GM21367 (cell line): ENCODE data around the gene TXNRD1.
"Not testable (repeated sequence)": the region's sequence is repeated elsewhere in the genome, so short reads cannot be mapped to it uniquely, and the experiment has no call there.

Experiments used
- ATAC-seq: cut with Tn5 transposase; IDR thresholded peaks from one replicate; pipeline ENCODE4 v1.9.1; 2021; ENCODE audit not compliant: unreplicated experiment

The TXNRD1 gene

DNA sequence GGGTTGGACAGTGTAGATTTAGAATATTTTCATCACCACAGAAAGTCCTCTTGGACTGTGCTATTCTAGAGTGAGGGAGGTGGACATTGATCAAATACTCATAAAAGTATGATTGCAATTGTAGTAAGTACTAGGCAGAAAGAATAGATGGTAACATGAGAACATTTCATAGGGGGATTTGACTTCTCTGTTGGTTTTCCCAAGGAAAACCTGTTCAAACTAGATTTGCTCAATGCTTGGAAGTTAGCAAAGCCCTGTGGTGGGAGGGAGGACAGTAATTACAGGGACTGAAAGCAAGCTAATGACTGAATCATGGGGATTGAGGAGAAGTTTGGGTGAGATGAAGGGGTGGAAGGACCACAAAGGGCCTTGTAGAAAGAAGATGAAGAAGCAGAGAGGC is 63.6 kb downstream of the TXNRD1 start:
- no peak for ATAC-seq

GRCh38 chr12:104280111-104280510 is 64.5 kb downstream of the TXNRD1 start:
- ATAC-seq, result no peak

- ATAC-seq, result no peak
Observed at GRCh38 chr12:104280717-104281458, 65.3 kb downstream of the TXNRD1 start.

GRCh38 chr12:104281636-104282035 is 66.1 kb downstream of the TXNRD1 start:
- no peak for ATAC-seq

- ATAC-seq, result no peak
Observed at GRCh38 chr12:104282109-104282508, 66.5 kb downstream of the TXNRD1 start.

GRCh38 chr12:104285740-104286515 is 70.3 kb downstream of the TXNRD1 start:
- ATAC-seq, result no peak

GRCh38 chr12:104286516-104287482 is 71.2 kb downstream of the TXNRD1 start:
- ATAC-seq, result peak; percentile 90

- ATAC-seq, result peak; percentile 52
Observed at GRCh38 chr12:104288635-104289274, 73.2 kb downstream of the TXNRD1 start.

DNA sequence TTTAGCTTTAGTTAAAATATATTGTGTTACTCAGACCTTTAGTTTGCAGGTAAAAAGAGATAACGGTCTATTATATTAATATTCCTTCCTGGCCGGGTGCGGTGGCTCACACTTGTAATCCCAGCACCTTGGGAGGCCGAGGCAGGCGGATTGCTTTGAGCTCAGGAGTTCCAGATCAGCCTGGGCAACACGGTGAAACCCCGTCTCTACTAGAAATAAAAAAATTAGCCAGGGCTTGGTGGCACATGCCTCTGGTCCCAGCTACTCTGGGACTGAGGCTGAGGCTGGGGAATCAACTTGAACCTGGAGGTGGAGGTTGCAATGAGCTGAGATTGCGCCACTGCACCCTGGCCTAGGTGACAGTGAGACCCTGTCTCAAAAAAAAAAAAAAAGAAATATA is 74.7 kb downstream of the TXNRD1 start:
- no peak for ATAC-seq

- no peak for ATAC-seq
Observed at GRCh38 chr12:104290855-104291254, 75.3 kb downstream of the TXNRD1 start.

GRCh38 chr12:104291867-104292524 is 76.4 kb downstream of the TXNRD1 start:
- ATAC-seq, result no peak

GRCh38 chr12:104292872-104293794 is 77.6 kb downstream of the TXNRD1 start:
- no peak for ATAC-seq

DNA sequence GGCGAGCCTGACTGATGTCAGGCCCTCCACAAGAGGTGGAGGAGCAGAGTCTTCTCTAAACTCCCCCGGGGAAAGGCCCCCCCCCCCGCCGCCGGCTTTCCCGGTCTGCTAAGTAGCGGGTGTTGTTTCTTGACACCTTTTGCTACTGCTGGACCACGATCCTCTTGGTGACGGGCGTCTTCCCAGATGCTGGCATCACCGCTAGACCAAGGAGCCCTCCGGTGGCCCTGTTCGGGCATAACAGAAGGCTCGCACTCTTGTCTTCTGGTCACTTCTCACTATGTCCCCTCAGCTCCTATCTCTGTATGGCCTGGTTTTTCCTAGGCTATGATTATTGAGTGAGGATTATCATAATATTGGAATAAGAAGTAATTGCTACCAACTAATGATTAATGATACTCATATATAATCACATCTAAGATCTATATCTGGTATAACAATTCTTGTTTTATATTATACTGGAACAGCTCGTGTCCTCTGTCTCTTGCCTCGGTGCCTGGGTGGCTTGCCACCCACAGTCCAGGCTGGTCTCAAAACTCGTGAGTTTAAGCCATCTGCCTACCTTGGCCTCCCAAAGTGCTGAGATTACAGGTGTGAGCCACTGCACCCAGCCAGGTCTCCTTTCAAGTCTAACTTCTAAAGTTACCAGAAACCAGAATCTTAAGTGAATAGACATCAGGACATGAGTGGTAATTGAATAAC is 78.7 kb downstream of the TXNRD1 start:
- ATAC-seq, result not testable (repeated sequence)

DNA sequence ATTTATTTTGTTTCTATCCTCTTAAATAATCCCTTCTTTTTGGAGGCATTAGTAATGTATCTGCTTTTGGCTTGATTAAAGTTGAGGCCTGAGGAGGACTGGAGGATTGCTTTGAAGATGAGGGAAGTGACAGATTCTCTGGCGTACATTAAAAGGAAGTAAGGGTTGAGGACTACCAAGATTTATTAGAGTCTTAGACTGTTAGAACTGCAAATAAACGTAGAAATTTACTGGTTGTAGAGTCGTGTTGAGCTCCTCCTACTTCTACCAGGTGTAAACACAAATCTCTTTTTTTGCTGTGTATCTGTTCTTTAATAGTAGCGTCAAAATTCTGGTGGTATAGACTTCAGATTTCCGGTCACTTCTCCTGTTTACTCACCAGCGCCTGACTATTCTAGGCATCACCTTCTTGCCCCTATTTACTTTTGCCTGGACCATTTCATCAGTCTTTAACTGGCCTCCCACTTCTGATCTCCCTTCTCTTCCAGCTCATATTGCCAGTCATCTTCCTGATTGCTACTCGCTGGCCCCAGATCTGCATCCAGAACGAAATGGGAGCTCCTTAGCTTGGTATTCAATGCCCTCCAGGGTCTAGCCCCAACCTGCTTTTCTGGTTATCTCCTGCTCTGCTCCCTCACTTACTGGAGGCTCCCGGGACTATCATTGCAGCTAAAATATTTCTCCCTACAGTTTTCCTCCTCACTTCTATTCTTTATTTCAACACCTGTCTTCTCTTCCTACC is 79.5 kb downstream of the TXNRD1 start:
- no peak for ATAC-seq

DNA sequence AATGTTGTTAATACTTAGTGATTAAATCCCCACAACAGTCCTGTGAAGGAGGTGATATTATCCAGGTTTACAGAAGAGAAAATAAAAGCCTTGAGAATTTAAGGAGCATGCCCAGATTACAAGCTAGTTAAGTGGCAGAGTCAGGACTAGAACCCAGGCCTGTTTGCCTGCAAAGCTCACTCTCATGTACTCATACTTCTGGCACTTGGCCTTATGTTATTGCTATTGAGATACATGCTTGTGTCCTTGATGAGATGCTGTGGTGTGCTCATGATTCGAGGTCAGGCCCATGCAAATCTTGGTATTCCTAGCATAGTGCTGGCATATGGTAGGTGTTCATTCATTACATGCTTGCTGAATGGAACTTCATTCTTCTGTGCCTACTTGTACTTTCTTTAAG is 80.4 kb downstream of the TXNRD1 start:
- ATAC-seq, result no peak

GRCh38 chr12:104296718-104297117 is 81.1 kb downstream of the TXNRD1 start:
- no peak for ATAC-seq

GRCh38 chr12:104297477-104298113 is 82.0 kb downstream of the TXNRD1 start:
- no peak for ATAC-seq
